Neuronal stem cell (in vitro differentiated cells): Measurements from ENCODE around the gene CDK3.
A peak's percentile ranks its signal among the peaks of the same experiment; 100 is the strongest.

Experiments used
- DNase-seq: peaks from one replicate; pipeline ENCODE4 v3.0.0-alpha.2; 2013; ENCODE audit warnings: low spot score
- H2AFZ ChIP-seq: one replicate; pipeline ENCODE4 v1.6.1; 2013; ENCODE audit warnings: mild to moderate bottlenecking, low read length, inconsistent platforms
- H2AK5ac ChIP-seq: 2 replicates; pipeline ENCODE4 v1.6.1; 2013; ENCODE audit warnings: low read depth, mild to moderate bottlenecking, inconsistent platforms, low read length, moderate library complexity, mixed read lengths
- H2BK120ac ChIP-seq: 2 replicates; pipeline ENCODE4 v1.6.1; 2013; ENCODE audit warnings: low read depth, mild to moderate bottlenecking, inconsistent platforms, low read length, moderate library complexity, mixed read lengths
- H2BK12ac ChIP-seq: one replicate; pipeline ENCODE4 v1.6.1; 2013; ENCODE audit warnings: low read length, inconsistent platforms
- H2BK15ac ChIP-seq: 2 replicates; pipeline ENCODE4 v1.6.1; 2013; ENCODE audit warnings: mild to moderate bottlenecking, low read length, inconsistent platforms, mixed read lengths
- H2BK5ac ChIP-seq: one replicate; pipeline ENCODE4 v1.6.1; 2013; ENCODE audit warnings: inconsistent platforms, mild to moderate bottlenecking, low read length, moderate library complexity
- H3K14ac ChIP-seq: one replicate; pipeline ENCODE4 v1.6.1; 2013; ENCODE audit warnings: low read length, inconsistent platforms
- H3K18ac ChIP-seq: 2 replicates; pipeline ENCODE4 v1.6.1; 2013; ENCODE audit warnings: low read length, inconsistent platforms
- H3K23ac ChIP-seq: 2 replicates; pipeline ENCODE4 v1.6.1; 2013; ENCODE audit warnings: low read depth, mild to moderate bottlenecking, mixed read lengths, low read length, inconsistent platforms; ENCODE audit not compliant: poor library complexity
- H3K27ac ChIP-seq: replicated peaks from 3 replicates; pipeline ENCODE4 v1.5.1; 2013; ENCODE audit warnings: low read length, inconsistent platforms
- H3K27me3 ChIP-seq, 3 experiments: 2 replicates each; pipeline ENCODE4 v1.6.1; 2013; ENCODE audit warnings: low read length in 3 of 3, mild to moderate bottlenecking in 2 of 3, inconsistent platforms in 1 of 3, low read depth in 1 of 3, mixed read lengths in 1 of 3, moderate library complexity in 1 of 3; ENCODE audit not compliant: control insufficient read depth in 3 of 3, insufficient read depth in 3 of 3
- H3K36me3 ChIP-seq, 2 donors: replicated peaks in 1 of 2; 2 replicates each; pipeline ENCODE4 v1.6.1; 2013; ENCODE audit warnings: low read length in 2 of 2; ENCODE audit not compliant: control insufficient read depth in 2 of 2, insufficient read depth in 2 of 2
- H3K4ac ChIP-seq: 2 replicates; pipeline ENCODE4 v1.6.1; 2013; ENCODE audit warnings: inconsistent platforms, mild to moderate bottlenecking, low read length, moderate library complexity
- H3K4me1 ChIP-seq, 2 donors: 1 replicate in 1 of 2; 2 replicates in 1 of 2; pipeline ENCODE4 v1.6.1; 2013; ENCODE audit warnings: low read length in 2 of 2, low read depth in 1 of 2; ENCODE audit not compliant: control insufficient read depth in 2 of 2, insufficient read depth in 1 of 2
- H3K4me2 ChIP-seq: one replicate; pipeline ENCODE4 v1.6.1; 2013; ENCODE audit warnings: mild to moderate bottlenecking, low read length, inconsistent platforms; ENCODE audit not compliant: insufficient read depth, poor library complexity, severe bottlenecking
- H3K4me3 ChIP-seq, 2 donors: 2 replicates each; pipeline ENCODE4 v1.5.1; 2013; ENCODE audit warnings: low read length in 2 of 2, mild to moderate bottlenecking in 2 of 2, inconsistent platforms in 1 of 2, moderate library complexity in 1 of 2
- H3K79me1 ChIP-seq: one replicate; pipeline ENCODE4 v1.6.1; 2013; ENCODE audit warnings: low read depth, mild to moderate bottlenecking, inconsistent platforms, low read length, moderate library complexity
- H3K9ac ChIP-seq: one replicate; pipeline ENCODE4 v1.6.1; 2013; ENCODE audit warnings: mild to moderate bottlenecking, low read depth, low read length, inconsistent platforms; ENCODE audit not compliant: poor library complexity
- H3K9me3 ChIP-seq, 2 donors: replicated peaks in 1 of 2; 2 replicates each; pipeline versions ENCODE3 to v1.6.1; 2013; ENCODE audit warnings: low read length in 2 of 2, mild to moderate bottlenecking in 2 of 2, inconsistent platforms in 1 of 2, low read depth in 1 of 2, mixed read lengths in 1 of 2, moderate library complexity in 1 of 2; ENCODE audit not compliant: control insufficient read depth in 2 of 2, insufficient read depth in 1 of 2
- H4K8ac ChIP-seq: one replicate; pipeline ENCODE4 v1.6.1; 2013; ENCODE audit warnings: low read depth, mild to moderate bottlenecking, inconsistent platforms, low read length, moderate library complexity
- H4K91ac ChIP-seq: one replicate; pipeline ENCODE4 v1.6.1; 2013; ENCODE audit warnings: low read length, low read depth, mild to moderate bottlenecking, inconsistent platforms; ENCODE audit not compliant: poor library complexity
- WGBS, 2 donors: extraction: QIAGEN DNeasy Blood & Tissue Kit; methylation state at CpG; one replicate each; pipeline ENCODE4 v1.1.7; 2013; ENCODE audit warnings: missing lambda C conversion rate in 2 of 2, mixed read lengths in 1 of 2; ENCODE audit not compliant: insufficient read length in 2 of 2, insufficient replicate concordance in 1 of 2; ENCODE audit errors: extremely low coverage in 2 of 2; 5-methylcytosine and 5-hydroxymethylcytosine counted together

The CDK3 gene

DNA sequence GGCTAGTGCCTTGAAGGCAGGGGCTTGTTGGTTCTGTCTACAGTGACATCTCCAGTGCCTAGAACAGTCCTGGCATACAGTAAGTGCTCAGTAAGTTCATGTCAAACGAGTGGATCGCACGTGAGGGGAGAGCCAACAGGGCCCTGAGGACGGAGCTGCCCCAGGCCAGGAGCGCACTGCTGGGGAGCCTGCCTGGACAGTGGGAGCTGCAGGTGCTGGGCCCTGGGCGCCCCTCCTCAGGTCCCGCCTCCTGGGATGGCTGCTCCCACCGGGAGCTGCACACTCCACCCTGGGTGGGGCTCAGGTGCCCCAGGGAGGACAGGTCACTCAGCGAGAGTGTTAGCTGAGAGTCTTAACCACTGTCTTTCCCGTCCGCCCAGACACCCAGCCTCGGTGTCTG is 24.6 kb downstream of the CDK3 start:
- H2BK12ac ChIP-seq: no peak overlapping the region
- no peaks in the 10 kb centered on the region for H3K9me3 ChIP-seq
- H3K4me3 ChIP-seq: no peak overlapping the region
- no peak overlapping the region for H2BK15ac ChIP-seq
- no peak overlapping the region for H2AFZ ChIP-seq
- no peak overlapping the region for H4K91ac ChIP-seq
- no peak overlapping the region for H3K14ac ChIP-seq
- no peak overlapping the region for H2BK5ac ChIP-seq
- no peak overlapping the region for H3K18ac ChIP-seq
- no peak overlapping the region for H4K8ac ChIP-seq
- H3K79me1 ChIP-seq: no peaks in the 10 kb centered on the region
- DNase-seq: no peak
- no peak overlapping the region for H3K27ac ChIP-seq
- peaks cover 0 to 33% (median 0%) of the 10 kb centered on the region in 3 experiments for H3K27me3 ChIP-seq
- H2AK5ac ChIP-seq: peak overlapping the region; percentile 32
- no CpG with 5 or more reads among the region's 12 CpGs for WGBS, 2 donors
- H2BK120ac ChIP-seq: no peak overlapping the region
- H3K4me1 ChIP-seq: peaks cover 3 to 8% of the 10 kb centered on the region in 2 donors
- H3K4me2 ChIP-seq: no peak overlapping the region
- no peak overlapping the region for H3K23ac ChIP-seq
- H3K36me3 ChIP-seq: no peaks in the 10 kb centered on the region
- H3K9ac ChIP-seq: no peak overlapping the region
- no peak overlapping the region for H3K4ac ChIP-seq

DNA sequence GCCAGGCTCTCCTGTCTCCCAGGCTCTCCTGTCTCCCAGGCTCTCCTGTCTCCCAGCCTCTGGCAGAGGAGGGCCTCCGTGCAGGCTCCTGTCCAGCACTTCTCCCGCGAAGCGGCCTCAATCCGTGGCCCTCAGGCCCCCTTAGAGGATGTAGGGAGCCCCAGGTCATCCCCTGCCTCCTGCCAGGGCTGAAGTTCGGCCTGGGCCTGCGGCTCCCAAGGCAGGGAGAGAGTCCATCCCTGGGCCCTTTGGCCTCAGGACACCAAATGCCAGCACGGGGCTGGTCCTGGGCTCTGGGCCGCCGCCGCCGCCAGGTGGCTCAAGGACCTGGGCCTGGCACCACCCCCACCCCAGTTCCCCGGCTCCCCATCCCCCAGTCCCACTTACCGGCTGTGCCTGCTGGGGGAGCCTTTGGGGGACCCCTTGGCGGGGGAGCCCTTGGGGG is 26.1 kb downstream of the CDK3 start:
- Histone ChIP-seq H4K8ac (no peak overlapping the region), H3K4ac (no peak overlapping the region), H3K36me3 (no peaks in the 10 kb centered on the region), H3K4me1 (peaks cover 3 to 8% of the 10 kb centered on the region in 2 donors), H3K27ac (no peak overlapping the region), H3K4me2 (no peak overlapping the region), H3K4me3 (no peak overlapping the region), H3K23ac (no peak overlapping the region), H2BK5ac (no peak overlapping the region), H3K14ac (no peak overlapping the region), H2BK12ac (no peak overlapping the region), H3K79me1 (no peaks in the 10 kb centered on the region), H3K27me3 (peaks cover 0 to 32% (median 0%) of the 10 kb centered on the region in 3 experiments), H3K18ac (no peak overlapping the region), H2AFZ (no peak overlapping the region), H3K9ac (no peak overlapping the region), H2BK120ac (no peak overlapping the region), H2AK5ac (peak overlapping the region; percentile 90), H4K91ac (no peak overlapping the region), H3K9me3 (no peaks in the 10 kb centered on the region), H2BK15ac (no peak overlapping the region)
- no CpG with 5 or more reads among the region's 15 CpGs for WGBS, 2 donors
- DNase-seq: no peak

DNA sequence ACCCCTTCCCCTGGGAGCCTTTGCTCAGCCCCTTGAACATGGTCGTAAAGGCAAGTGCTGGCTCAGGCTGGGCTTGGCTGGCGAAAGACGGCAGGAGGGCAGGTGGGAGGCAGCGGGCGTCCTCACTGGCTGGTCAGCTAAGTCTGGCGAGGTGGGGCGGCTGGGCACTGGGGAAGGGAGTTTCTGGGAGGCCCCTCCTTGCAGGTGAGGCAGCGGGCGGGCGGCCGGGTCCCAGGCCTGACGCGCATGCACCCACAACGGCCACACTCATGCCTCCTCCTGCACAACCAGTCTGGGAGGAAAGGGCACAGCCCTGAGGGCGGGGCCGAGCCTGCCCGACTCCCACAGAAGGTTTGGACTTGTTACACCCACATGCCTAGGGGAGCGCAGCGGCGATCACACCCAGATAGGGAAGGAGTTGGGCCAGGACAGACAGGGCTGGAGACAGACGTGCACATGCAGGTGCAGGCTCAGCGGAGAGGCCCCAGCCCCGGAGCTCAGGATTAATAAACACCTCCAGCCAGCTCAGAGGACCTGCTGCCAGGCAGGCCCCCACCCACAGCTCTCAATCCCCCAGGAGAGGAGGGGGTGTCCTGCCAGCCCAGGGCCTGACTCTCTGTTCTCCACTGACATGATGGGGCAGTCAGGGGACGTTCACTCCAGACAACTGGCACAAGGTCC is 26.6 kb downstream of the CDK3 start, which contains the start of gene EVPL:
Gene EVPL, minus strand, starts transcription at position 148 of the 681 bp plus-strand sequence. Its CDS starts 108 bp downstream, at position 40.
- H4K91ac ChIP-seq: no peak within 1 kb of the TSS
- H3K36me3 ChIP-seq: no peaks in the 10 kb centered on the region
- peaks cover 3 to 8% of the 10 kb centered on the region in 2 donors for H3K4me1 ChIP-seq
- H3K79me1 ChIP-seq: no peaks in the 10 kb centered on the region
- whole genome bisulfite sequencing, 2 donors: no CpG with 5 or more reads among the region's 24 CpGs
- H3K27ac ChIP-seq: no peak within 1 kb of the TSS
- no peak for DNase-seq
- H2AK5ac ChIP-seq: peak within 1 kb of the TSS; percentile 90
- H2AFZ ChIP-seq: no peak within 1 kb of the TSS
- no peak within 1 kb of the TSS for H3K4me3 ChIP-seq
- peak within 1 kb of the TSS; percentile 47 for H2BK120ac ChIP-seq
- H3K9me3 ChIP-seq: peaks cover 0 to 4% of the 10 kb centered on the region in 2 donors
- H3K4ac ChIP-seq: no peak within 1 kb of the TSS
- no peak within 1 kb of the TSS for H3K18ac ChIP-seq
- peak within 1 kb of the TSS; percentile 8 for H3K14ac ChIP-seq
- no peak within 1 kb of the TSS for H3K23ac ChIP-seq
- no peak within 1 kb of the TSS for H2BK5ac ChIP-seq
- H2BK12ac ChIP-seq: peak within 1 kb of the TSS; percentile 10
- no peak within 1 kb of the TSS for H4K8ac ChIP-seq
- H3K27me3 ChIP-seq: peaks cover 0 to 31% (median 0%) of the 10 kb centered on the region in 3 experiments
- no peak within 1 kb of the TSS for H3K4me2 ChIP-seq
- no peak within 1 kb of the TSS for H3K9ac ChIP-seq
- no peak within 1 kb of the TSS for H2BK15ac ChIP-seq

DNA sequence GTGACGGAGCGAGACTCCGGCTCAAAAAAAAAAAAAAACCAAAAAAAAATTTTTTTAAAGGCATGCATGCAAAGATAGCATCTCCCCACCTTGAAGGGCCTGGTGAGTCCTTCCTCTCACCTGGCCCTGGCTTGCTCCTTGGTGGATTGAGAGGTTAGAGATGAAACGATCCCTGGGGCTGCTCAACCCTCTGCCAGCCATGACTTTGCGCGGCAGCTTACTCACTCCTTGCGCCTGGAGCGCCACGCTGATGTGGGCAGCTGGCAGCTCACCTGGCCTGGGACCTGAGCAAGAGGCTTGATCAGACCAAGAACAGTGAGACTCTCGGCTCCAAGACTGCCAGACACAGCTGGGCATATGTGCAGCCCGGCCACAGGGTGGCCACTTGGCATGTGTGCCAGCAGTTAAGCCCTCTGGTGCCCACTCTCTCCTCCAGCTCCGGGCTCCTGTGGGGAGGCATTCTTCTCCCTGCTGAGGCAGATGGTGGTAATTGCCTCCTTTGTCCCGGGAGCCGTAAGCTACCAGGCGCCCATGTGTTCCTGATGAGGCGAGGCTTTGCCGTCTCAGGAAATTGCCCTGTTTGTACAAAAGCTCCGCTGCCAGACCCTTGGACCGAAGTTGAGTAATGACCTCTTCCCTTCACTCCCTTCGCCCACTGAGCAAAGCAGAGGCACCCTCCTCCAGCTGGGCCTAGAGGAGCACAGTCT is 31.6 kb downstream of the CDK3 start:
- no peak overlapping the region for H2BK15ac ChIP-seq
- peaks cover 0 to 8% of the 10 kb centered on the region in 2 donors for H3K36me3 ChIP-seq
- H4K8ac ChIP-seq: no peak overlapping the region
- no peak overlapping the region for H3K9ac ChIP-seq
- no peak overlapping the region for H2BK5ac ChIP-seq
- no peak overlapping the region for H3K27ac ChIP-seq
- no peak overlapping the region for H3K4me2 ChIP-seq
- H2AK5ac ChIP-seq: peak overlapping the region; percentile 63
- H3K4ac ChIP-seq: no peak overlapping the region
- no CpG with 5 or more reads among the region's 20 CpGs for WGBS, 2 donors
- H3K4me1 ChIP-seq: peaks cover 8 to 11% of the 10 kb centered on the region in 2 donors
- peak overlapping the region; percentile 64 for H3K18ac ChIP-seq
- H3K14ac ChIP-seq: peak overlapping the region; percentile 63
- peak overlapping the region; percentile 43 for H3K23ac ChIP-seq
- H3K9me3 ChIP-seq: peaks cover 0 to 19% of the 10 kb centered on the region in 2 donors
- peak overlapping the region; percentile 12 for H4K91ac ChIP-seq
- no peak overlapping the region for H2BK120ac ChIP-seq
- peak overlapping the region; percentile 41 for H2BK12ac ChIP-seq
- DNase-seq: no peak
- H3K4me3 ChIP-seq: no peak overlapping the region
- no peak overlapping the region for H2AFZ ChIP-seq
- peaks cover 0 to 8% (median 0%) of the 10 kb centered on the region in 3 experiments for H3K27me3 ChIP-seq
- H3K79me1 ChIP-seq: no peaks in the 10 kb centered on the region
